NCI-H1694 treated with DMSO at 0.1 percent for 48 hours (cell line): ENCODE results near the gene SLC2A9.
"Not testable (repeated sequence)": the region's sequence is repeated elsewhere in the genome, so short reads cannot be mapped to it uniquely, and the experiment has no call there.

ENCODE experiments used
- DNase-seq: peaks from one replicate; lab custom pipeline; 2025; lab: John Stamatoyannopoulos, UW

SLC2A9 gene

GRCh38 chr4:9820343-9820742, 201.0 kb downstream of the SLC2A9 start:
- DNase-seq: no peak

- DNase-seq: no peak
Observed at GRCh38 chr4:9816285-9816684, 205.0 kb downstream of the SLC2A9 start.

GRCh38 chr4:9812501-9813340, 208.6 kb downstream of the SLC2A9 start:
- no peak for DNase-seq

GRCh38 chr4:9811806-9812205, 209.5 kb downstream of the SLC2A9 start:
- DNase-seq: no peak

- no peak for DNase-seq
Observed at GRCh38 chr4:9808077-9808476, 213.2 kb downstream of the SLC2A9 start.

GRCh38 chr4:9804918-9805317, 216.4 kb downstream of the SLC2A9 start:
- DNase-seq: no peak

- DNase-seq: no peak
Observed at GRCh38 chr4:9800848-9801247, 220.4 kb downstream of the SLC2A9 start.

- DNase-seq: not testable (repeated sequence)
Observed at GRCh38 chr4:9796641-9797040, 224.7 kb downstream of the SLC2A9 start.

- no peak for DNase-seq
Observed at GRCh38 chr4:9792381-9792780, 228.9 kb downstream of the SLC2A9 start.

- DNase-seq: not testable (repeated sequence)
Observed at GRCh38 chr4:9785891-9786290, 235.4 kb downstream of the SLC2A9 start.

GRCh38 chr4:9782136-9782436, 239.2 kb downstream of the SLC2A9 start:
- no peak for DNase-seq

GRCh38 chr4:9781343-9782135, 239.8 kb downstream of the SLC2A9 start, which contains the start of gene DRD5:
TSS of gene DRD5 (plus strand) at chr4:9781634. CDS start at chr4:9782030, 396 bp downstream.
- DNase-seq: no peak
